Measurements from ENCODE around the gene VBP1. TPM values are rescaled to one million over a fixed set of nuclear protein-coding genes. Genes with fewer than 3 reads are reported as not detected.
"Not testable (repeated sequence)": the region's sequence is repeated elsewhere in the genome, so short reads cannot be mapped to it uniquely, and the experiment has no call there.

The VBP1 gene
- total RNA-seq, 1 donor from 2014 or later, result 52.3 TPM

GRCh38 chrX:155266439-155266838 lies 50.2 kb downstream of the VBP1 start:
- Mint-ChIP-seq H3K4me3 (no peak overlapping the region), H3K27ac (no peak overlapping the region), H3K9me3 (peaks cover 3% of the 10 kb centered on the region), H3K36me3 (no peaks in the 10 kb centered on the region), H3K27me3 (no peaks in the 10 kb centered on the region), H3K4me1 (ENCODE audit: unreplicated experiment) (no peaks in the 10 kb centered on the region)
- DNase-seq (ENCODE audit: extremely low spot score, unreplicated experiment), result no peak
- no peak for TF ChIP-seq CTCF (conservative IDR thresholded peaks at IDR 0.05)

- H3K9me3 Mint-ChIP-seq; H3K27me3 Mint-ChIP-seq; H3K4me3 Mint-ChIP-seq; DNase-seq (ENCODE audit: extremely low spot score, unreplicated experiment); H3K27ac Mint-ChIP-seq; H3K4me1 Mint-ChIP-seq (ENCODE audit: unreplicated experiment); H3K36me3 Mint-ChIP-seq: not testable (repeated sequence)
Measured at GRCh38 chrX:155267995-155268394, 51.7 kb downstream of the VBP1 start.

GRCh38 chrX:155270969-155271368 lies 54.7 kb downstream of the VBP1 start:
- no peak overlapping the region for H3K27ac Mint-ChIP-seq

GRCh38 chrX:155279873-155280272 lies 63.6 kb downstream of the VBP1 start:
- Mint-ChIP-seq H3K27me3 (no peaks in the 10 kb centered on the region), H3K27ac (no peak overlapping the region), H3K9me3 (no peaks in the 10 kb centered on the region), H3K36me3 (no peaks in the 10 kb centered on the region), H3K4me1 (ENCODE audit: unreplicated experiment) (no peaks in the 10 kb centered on the region), H3K4me3 (no peak overlapping the region)
- no peak for DNase-seq (ENCODE audit: extremely low spot score, unreplicated experiment)
- no peak for TF ChIP-seq CTCF (conservative IDR thresholded peaks at IDR 0.05)

More at GRCh38 chrX:155270969-155271368, 54.7 kb downstream of the VBP1 start:
- H3K27me3 Mint-ChIP-seq, result no peaks in the 10 kb centered on the region
- no peak for TF ChIP-seq CTCF (conservative IDR thresholded peaks at IDR 0.05)
- H3K4me1 Mint-ChIP-seq (ENCODE audit: unreplicated experiment), result no peaks in the 10 kb centered on the region
- DNase-seq (ENCODE audit: extremely low spot score, unreplicated experiment), result no peak
- no peaks in the 10 kb centered on the region for H3K36me3 Mint-ChIP-seq
- no peak overlapping the region for H3K4me3 Mint-ChIP-seq
- peaks cover 5% of the 10 kb centered on the region for H3K9me3 Mint-ChIP-seq

Other genes with a start within 250 kb of the VBP1 start
- gene F8, start 193.7 kb upstream of the VBP1 start, total RNA-seq (ENCODE audit: low replicate concordance), result 1.1 and 1.3 TPM in 2 replicates
- gene FUNDC2, start 189.6 kb upstream of the VBP1 start, total RNA-seq (ENCODE audit: low replicate concordance), result 65.0 and 76.5 TPM in 2 replicates
- 5.7 and 7.1 TPM in 2 replicates for gene CMC4, start 145.3 kb upstream of the VBP1 start, total RNA-seq (ENCODE audit: low replicate concordance)
- gene MTCP1, start 145.3 kb upstream of the VBP1 start, total RNA-seq (ENCODE audit: low replicate concordance), result 10.2 and 19.0 TPM in 2 replicates
- gene BRCC3, start 145.0 kb upstream of the VBP1 start, total RNA-seq (ENCODE audit: low replicate concordance), result 29.8 TPM in 2 replicates
- gene RAB39B, start 48.0 kb downstream of the VBP1 start, total RNA-seq (ENCODE audit: low replicate concordance), result 2.5 and 4.0 TPM in 2 replicates
- gene CLIC2, start 118.2 kb downstream of the VBP1 start, total RNA-seq (ENCODE audit: low replicate concordance), result 0.43 and 1.3 TPM in 2 replicates
- not detected in 2 replicates for gene F8A2, start 165.6 kb downstream of the VBP1 start, total RNA-seq (ENCODE audit: low replicate concordance)
- 4.0 and 4.5 TPM in 2 replicates for gene F8A3, start 242.2 kb downstream of the VBP1 start, total RNA-seq (ENCODE audit: low replicate concordance)

Data from type B pancreatic cell (in vitro differentiated cells).